AG08396 (cell line): ENCODE results near the gene ARHGAP31.
"Not testable (repeated sequence)": the region's sequence is repeated elsewhere in the genome, so short reads cannot be mapped to it uniquely, and the experiment has no call there.

ENCODE experiments used
- DNase-seq: peaks from one replicate; pipeline ENCODE4 v3.0.0; 2012; ENCODE audit warnings: low spot score, mixed read lengths

Gene ARHGAP31

GRCh38 chr3:119294696-119295671 is 801 bp downstream of the ARHGAP31 start:
- DNase-seq, result peak; percentile 28

GRCh38 chr3:119295816-119296726 is 1.9 kb downstream of the ARHGAP31 start:
- peak; percentile 45 for DNase-seq

GRCh38 chr3:119296727-119297122 is 2.5 kb downstream of the ARHGAP31 start:
- no peak for DNase-seq

- DNase-seq, result peak; percentile 43
These were observed 3.0 kb downstream of the ARHGAP31 start for GRCh38 chr3:119297169-119297568.

GRCh38 chr3:119298565-119298941 is 4.4 kb downstream of the ARHGAP31 start:
- DNase-seq, result no peak

GRCh38 chr3:119300991-119301391 is 6.8 kb downstream of the ARHGAP31 start:
- DNase-seq, result no peak

- no peak for DNase-seq
These were observed 7.5 kb downstream of the ARHGAP31 start for GRCh38 chr3:119301662-119302061.

GRCh38 chr3:119302697-119303551 is 8.7 kb downstream of the ARHGAP31 start:
- DNase-seq, result no peak

GRCh38 chr3:119304201-119304713 is 10.1 kb downstream of the ARHGAP31 start:
- peak; percentile 53 for DNase-seq

GRCh38 chr3:119305286-119305685 is 11.1 kb downstream of the ARHGAP31 start:
- no peak for DNase-seq

- DNase-seq, result not testable (repeated sequence)
These were observed 12.2 kb downstream of the ARHGAP31 start for GRCh38 chr3:119306378-119306777.

- DNase-seq, result no peak
These were observed 14.2 kb downstream of the ARHGAP31 start for GRCh38 chr3:119308355-119308754.

GRCh38 chr3:119309591-119309990 is 15.4 kb downstream of the ARHGAP31 start:
- no peak for DNase-seq

- DNase-seq, result peak; percentile 85
These were observed 15.9 kb downstream of the ARHGAP31 start for GRCh38 chr3:119310071-119310470.

GRCh38 chr3:119311081-119311925 is 17.1 kb downstream of the ARHGAP31 start:
- peak; percentile 28 for DNase-seq

GRCh38 chr3:119313461-119313860 is 19.3 kb downstream of the ARHGAP31 start:
- DNase-seq, result no peak

GRCh38 chr3:119314821-119315220 is 20.6 kb downstream of the ARHGAP31 start:
- DNase-seq, result no peak

GRCh38 chr3:119315600-119316312 is 21.6 kb downstream of the ARHGAP31 start:
- DNase-seq, result no peak

GRCh38 chr3:119316313-119316670 is 22.1 kb downstream of the ARHGAP31 start:
- no peak for DNase-seq

- no peak for DNase-seq
These were observed 24.7 kb downstream of the ARHGAP31 start for GRCh38 chr3:119318876-119319275.
